Activated naive CD4-positive, alpha-beta T cell treated with anti-CD3 and anti-CD28 coated beads, Interleukin-2, amount 50 U/mL, for 24 hours (primary cell): ENCODE results near the gene PDIA2.

Source experiments
- H3K27ac Mint-ChIP-seq: one replicate; pipeline ENCODE4 v1.8.0; 2021; ENCODE audit warnings: mild to moderate bottlenecking, mixed read lengths
- H3K27me3 Mint-ChIP-seq: one replicate; pipeline ENCODE4 v1.8.0; 2021; ENCODE audit warnings: mixed read lengths
- H3K36me3 Mint-ChIP-seq: one replicate; pipeline ENCODE4 v1.8.0; 2021; ENCODE audit warnings: mixed read lengths
- H3K4me1 Mint-ChIP-seq: one replicate; pipeline ENCODE4 v1.8.0; 2021; ENCODE audit warnings: mixed read lengths
- H3K4me3 Mint-ChIP-seq: one replicate; pipeline ENCODE4 v1.8.0; 2021; ENCODE audit warnings: mild to moderate bottlenecking, mixed read lengths
- H3K9me3 Mint-ChIP-seq: one replicate; pipeline ENCODE4 v1.8.0; 2021; ENCODE audit warnings: mixed read lengths

PDIA2 gene

DNA sequence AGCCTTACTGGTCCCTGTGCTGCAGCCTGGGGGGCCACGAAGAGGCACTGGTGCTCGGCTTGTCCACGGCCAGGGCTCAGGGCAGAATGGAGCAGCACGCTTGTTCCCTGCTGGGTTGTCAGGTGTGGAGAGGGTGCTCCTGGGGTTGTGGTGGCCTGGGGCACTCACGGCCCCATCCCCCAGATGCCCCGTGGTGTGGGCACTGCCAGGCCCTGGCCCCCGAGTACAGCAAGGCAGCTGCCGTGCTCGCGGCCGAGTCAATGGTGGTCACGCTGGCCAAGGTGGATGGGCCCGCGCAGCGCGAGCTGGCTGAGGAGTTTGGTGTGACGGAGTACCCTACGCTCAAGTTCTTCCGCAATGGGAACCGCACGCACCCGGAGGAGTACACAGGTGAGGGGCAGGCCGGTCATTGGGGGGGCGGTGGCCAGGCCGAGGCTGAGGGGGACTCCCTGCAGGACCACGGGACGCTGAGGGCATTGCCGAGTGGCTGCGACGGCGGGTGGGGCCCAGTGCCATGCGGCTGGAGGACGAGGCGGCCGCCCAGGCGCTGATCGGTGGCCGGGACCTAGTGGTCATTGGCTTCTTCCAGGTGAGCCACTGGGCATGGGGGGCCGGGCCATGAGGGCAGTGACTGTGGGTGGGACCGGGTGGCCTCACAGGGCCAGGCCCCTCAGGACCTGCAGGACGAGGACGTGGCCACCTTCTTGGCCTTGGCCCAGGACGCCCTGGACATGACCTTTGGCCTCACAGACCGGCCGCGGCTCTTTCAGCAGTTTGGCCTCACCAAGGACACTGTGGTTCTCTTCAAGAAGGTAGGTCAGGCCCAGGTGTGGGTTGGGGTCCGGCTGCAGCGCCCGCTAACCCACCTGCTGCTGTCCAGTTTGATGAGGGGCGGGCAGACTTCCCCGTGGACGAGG, 1.5 kb downstream of the PDIA2 start:
- H3K27ac Mint-ChIP-seq, result no peak overlapping the region
- no peak overlapping the region for H3K4me3 Mint-ChIP-seq
- H3K27me3 Mint-ChIP-seq, result no peaks in the 10 kb centered on the region
- H3K4me1 Mint-ChIP-seq, result no peaks in the 10 kb centered on the region
- peaks cover 7% of the 10 kb centered on the region for H3K36me3 Mint-ChIP-seq
- H3K9me3 Mint-ChIP-seq, result no peaks in the 10 kb centered on the region

DNA sequence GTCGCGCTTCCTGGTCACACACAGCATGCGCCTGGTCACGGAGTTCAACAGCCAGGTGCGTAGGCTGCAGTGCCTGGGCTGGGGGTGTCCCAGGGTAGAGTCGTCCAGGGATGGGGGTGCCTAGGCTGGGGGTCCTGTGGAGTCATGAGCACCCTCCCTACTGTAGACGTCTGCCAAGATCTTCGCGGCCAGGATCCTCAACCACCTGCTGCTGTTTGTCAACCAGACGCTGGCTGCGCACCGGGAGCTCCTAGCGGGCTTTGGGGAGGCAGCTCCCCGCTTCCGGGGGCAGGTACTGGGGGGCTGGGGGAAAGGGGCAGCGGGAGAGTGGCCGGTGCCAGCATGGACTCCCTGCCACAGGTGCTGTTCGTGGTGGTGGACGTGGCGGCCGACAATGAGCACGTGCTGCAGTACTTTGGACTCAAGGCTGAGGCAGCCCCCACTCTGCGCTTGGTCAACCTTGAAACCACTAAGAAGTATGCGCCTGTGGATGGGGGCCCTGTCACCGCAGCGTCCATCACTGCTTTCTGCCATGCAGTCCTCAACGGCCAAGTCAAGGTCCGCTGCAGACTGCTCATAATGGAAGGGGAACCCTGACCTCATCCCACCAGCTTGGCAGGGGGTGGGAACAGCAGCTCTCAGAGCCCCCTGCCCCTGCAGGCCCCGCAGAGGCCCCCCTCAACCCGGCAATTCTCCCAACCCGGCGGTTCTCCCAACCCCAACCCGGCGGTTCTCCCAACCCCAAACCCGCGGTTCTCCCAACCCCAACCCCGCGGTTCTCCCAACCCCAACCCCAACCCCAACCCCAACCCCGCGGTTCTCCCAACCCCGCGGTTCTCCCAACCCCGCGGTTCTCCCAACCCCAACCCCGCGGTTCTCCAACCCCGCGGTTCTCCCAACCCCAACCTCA, 2.4 kb downstream of the PDIA2 start:
- Mint-ChIP-seq H3K36me3 (peaks cover 7% of the 10 kb centered on the region), H3K4me1 (no peaks in the 10 kb centered on the region), H3K4me3 (no peak overlapping the region), H3K9me3 (no peaks in the 10 kb centered on the region), H3K27me3 (no peaks in the 10 kb centered on the region), H3K27ac (no peak overlapping the region)

DNA sequence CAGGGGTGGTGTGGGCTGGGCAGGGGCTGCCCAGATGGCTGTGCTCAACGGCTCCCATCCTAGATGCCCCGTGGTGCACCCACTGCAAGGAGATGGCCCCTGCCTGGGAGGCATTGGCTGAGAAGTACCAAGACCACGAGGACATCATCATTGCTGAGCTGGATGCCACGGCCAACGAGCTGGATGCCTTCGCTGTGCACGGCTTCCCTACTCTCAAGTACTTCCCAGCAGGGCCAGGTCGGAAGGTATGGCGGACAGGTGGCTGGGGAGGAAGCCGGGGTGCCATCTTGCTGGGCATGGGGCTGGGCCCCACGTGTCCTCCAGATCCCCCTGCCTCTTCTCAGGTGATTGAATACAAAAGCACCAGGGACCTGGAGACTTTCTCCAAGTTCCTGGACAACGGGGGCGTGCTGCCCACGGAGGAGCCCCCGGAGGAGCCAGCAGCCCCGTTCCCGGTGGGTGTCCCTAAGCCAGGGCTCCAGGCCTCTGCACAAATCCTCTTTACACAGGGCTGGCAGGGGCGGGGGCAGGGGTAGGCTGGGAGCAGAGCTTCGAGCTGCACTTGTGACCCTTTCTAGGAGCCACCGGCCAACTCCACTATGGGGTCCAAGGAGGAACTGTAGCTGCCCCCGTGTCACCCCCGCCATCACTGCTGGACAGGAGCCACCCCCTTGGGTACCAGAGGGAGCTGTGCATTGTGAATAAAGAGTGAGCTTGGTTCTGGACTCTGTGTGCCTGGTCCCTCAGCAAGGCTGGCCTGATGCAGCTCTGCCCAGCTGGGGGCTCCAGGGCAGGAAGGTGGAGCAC, 3.7 kb downstream of the PDIA2 start:
- Mint-ChIP-seq H3K9me3 (no peaks in the 10 kb centered on the region), H3K27me3 (no peaks in the 10 kb centered on the region), H3K4me1 (no peaks in the 10 kb centered on the region), H3K4me3 (no peak overlapping the region), H3K36me3 (peaks cover 7% of the 10 kb centered on the region), H3K27ac (no peak overlapping the region)

- Mint-ChIP-seq H3K4me3 (no peak overlapping the region), H3K4me1 (no peaks in the 10 kb centered on the region), H3K27me3 (no peaks in the 10 kb centered on the region), H3K27ac (no peak overlapping the region), H3K36me3 (peaks cover 7% of the 10 kb centered on the region), H3K9me3 (no peaks in the 10 kb centered on the region)
Measured at GRCh38 chr16:287298-287811, 4.4 kb downstream of the PDIA2 start.

GRCh38 chr16:287981-288920, 5.3 kb downstream of the PDIA2 start:
- Mint-ChIP-seq H3K27me3 (no peaks in the 10 kb centered on the region), H3K27ac (no peak overlapping the region), H3K4me1 (no peaks in the 10 kb centered on the region), H3K36me3 (peaks cover 9% of the 10 kb centered on the region), H3K4me3 (no peak overlapping the region), H3K9me3 (no peaks in the 10 kb centered on the region)

DNA sequence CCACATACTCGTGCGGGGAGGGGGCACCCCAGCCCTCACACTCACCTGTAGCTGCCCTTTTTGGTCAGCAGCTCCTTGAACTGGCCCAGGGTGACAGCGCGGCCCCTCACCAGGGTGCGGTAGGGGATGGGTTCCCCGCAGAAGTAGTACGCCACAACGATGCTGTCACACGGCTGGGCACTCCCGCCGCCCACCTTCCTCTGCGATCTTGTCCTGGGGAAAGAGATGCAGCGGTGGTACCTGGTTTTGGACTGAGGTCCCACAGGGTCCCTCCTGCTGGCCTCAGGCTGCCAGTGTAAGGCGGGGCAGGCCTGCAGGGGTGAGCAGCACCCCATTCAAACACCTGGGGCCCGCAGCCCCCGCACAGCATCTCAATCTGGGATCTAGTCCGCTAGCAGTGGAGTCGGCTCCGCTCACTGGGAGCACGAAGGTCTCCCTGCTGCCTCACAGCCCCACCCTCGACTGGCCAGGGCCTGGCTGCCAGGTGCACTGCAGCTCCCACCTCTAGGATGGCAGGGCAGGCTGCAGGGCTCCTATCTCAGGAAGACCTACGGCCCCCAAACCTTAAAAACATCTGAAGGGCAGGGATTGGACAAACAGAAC, 6.5 kb downstream of the PDIA2 start:
- Mint-ChIP-seq H3K4me3 (no peak overlapping the region), H3K27ac (no peak overlapping the region), H3K9me3 (no peaks in the 10 kb centered on the region), H3K27me3 (no peaks in the 10 kb centered on the region), H3K4me1 (no peaks in the 10 kb centered on the region), H3K36me3 (peaks cover 9% of the 10 kb centered on the region)

GRCh38 chr16:290015-290680, 7.2 kb downstream of the PDIA2 start:
- no peak overlapping the region for H3K27ac Mint-ChIP-seq
- H3K27me3 Mint-ChIP-seq, result no peaks in the 10 kb centered on the region
- no peak overlapping the region for H3K4me3 Mint-ChIP-seq
- H3K4me1 Mint-ChIP-seq, result no peaks in the 10 kb centered on the region
- peaks cover 9% of the 10 kb centered on the region for H3K36me3 Mint-ChIP-seq
- H3K9me3 Mint-ChIP-seq, result no peaks in the 10 kb centered on the region

DNA sequence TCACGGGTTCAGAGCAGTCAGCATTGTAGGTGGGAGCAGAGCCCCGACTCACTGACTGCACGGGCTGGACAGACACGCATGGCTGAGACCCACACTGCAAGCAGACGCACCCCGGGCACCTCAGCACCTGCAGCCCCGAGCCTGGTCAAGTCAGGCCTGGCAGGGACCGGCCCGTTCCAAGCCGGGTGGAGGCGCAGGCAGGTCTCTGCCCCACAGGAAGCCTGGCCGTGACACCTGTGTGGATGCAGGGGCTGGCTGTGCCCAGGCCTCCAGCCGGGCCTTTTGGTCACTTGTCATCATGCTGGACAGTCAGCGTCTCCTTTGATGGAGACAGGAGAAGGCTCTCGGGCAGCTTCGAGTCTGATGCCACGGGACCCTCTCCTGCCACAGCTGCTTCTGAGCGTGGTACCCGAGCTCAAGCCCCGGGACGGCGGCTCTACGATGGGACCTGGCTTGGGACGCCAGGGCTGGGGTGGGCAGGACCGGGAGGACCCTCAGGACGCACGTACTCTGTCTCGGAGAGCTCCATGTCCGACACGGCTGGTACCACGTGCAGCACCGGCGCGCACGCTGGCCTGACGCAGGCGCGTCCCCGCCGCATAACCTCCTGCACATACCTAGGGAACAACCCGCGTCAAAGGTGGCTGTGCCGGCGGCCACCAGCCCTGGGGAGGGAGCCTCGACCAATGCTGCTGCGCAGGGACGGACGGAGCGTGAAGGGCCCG, 7.9 kb downstream of the PDIA2 start:
- no peaks in the 10 kb centered on the region for H3K4me1 Mint-ChIP-seq
- H3K9me3 Mint-ChIP-seq, result no peaks in the 10 kb centered on the region
- H3K36me3 Mint-ChIP-seq, result peaks cover 9% of the 10 kb centered on the region
- H3K27ac Mint-ChIP-seq, result no peak overlapping the region
- H3K4me3 Mint-ChIP-seq, result no peak overlapping the region
- no peaks in the 10 kb centered on the region for H3K27me3 Mint-ChIP-seq

- Mint-ChIP-seq H3K9me3 (no peaks in the 10 kb centered on the region), H3K27me3 (no peaks in the 10 kb centered on the region), H3K36me3 (peaks cover 6% of the 10 kb centered on the region), H3K4me1 (no peaks in the 10 kb centered on the region), H3K27ac (no peak overlapping the region), H3K4me3 (no peak overlapping the region)
Measured at GRCh38 chr16:291539-291938, 8.6 kb downstream of the PDIA2 start.

DNA sequence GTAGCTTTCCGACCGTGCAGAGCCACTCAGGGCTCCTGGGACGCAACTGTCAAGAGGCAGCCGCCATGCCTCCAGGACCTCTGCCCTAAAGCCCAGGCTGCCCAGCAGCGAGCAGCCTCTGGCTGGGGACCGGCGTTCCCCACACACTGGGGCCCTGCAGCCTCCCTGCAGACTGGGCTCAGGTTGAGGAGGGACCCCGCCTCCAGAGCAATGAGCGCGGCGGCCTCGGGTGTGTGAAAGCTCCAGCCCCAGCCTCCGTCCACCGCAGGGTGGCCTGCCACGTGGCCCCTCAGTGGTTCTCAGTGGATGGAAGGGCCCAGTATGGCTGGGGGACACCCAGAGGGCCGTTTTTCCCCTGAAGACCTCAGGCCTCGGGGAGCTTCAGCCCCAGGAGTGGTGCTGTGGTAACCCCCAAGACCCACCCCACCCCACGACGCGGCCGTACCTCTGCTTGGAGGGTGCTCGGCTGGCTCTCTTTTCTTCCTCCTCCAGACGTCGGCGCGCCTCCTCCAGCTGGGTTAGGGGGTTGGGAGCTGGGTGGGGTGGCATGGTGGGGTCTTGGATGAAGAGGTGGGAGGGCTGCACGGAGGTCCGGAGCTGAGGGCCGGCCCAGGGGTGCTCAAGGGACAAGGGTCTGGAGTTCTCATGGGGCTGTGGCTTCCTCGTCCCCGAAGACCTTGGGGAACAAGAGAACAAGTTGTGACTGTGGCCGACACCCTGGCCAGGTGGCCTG, 10.2 kb downstream of the PDIA2 start:
- Mint-ChIP-seq H3K9me3 (no peaks in the 10 kb centered on the region), H3K4me3 (no peak overlapping the region), H3K27ac (no peak overlapping the region), H3K36me3 (peaks cover 2% of the 10 kb centered on the region), H3K27me3 (no peaks in the 10 kb centered on the region), H3K4me1 (no peaks in the 10 kb centered on the region)

DNA sequence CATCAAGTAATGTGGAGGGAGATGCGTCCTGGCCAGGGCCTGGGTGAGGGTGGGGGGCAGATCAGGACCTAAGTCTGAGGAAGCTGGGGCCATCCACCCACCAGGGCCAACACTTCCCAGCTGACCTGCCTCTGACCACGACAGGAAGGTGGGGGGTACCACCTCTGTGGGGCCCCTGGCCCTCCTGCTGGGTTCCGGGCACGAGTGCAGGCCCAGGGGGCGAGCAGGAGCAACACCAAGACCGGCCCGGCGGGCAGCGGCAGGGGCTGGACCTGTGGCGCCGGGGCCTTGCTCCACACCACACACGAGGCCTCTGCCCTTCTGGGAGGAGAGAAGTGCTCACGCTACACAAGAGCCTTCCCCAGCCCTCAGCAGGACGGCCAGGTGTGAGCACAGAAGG, 13.3 kb downstream of the PDIA2 start:
- Mint-ChIP-seq H3K27me3 (no peaks in the 10 kb centered on the region), H3K4me1 (no peaks in the 10 kb centered on the region), H3K4me3 (no peak overlapping the region), H3K9me3 (no peaks in the 10 kb centered on the region), H3K36me3 (peaks cover 2% of the 10 kb centered on the region), H3K27ac (no peak overlapping the region)

DNA sequence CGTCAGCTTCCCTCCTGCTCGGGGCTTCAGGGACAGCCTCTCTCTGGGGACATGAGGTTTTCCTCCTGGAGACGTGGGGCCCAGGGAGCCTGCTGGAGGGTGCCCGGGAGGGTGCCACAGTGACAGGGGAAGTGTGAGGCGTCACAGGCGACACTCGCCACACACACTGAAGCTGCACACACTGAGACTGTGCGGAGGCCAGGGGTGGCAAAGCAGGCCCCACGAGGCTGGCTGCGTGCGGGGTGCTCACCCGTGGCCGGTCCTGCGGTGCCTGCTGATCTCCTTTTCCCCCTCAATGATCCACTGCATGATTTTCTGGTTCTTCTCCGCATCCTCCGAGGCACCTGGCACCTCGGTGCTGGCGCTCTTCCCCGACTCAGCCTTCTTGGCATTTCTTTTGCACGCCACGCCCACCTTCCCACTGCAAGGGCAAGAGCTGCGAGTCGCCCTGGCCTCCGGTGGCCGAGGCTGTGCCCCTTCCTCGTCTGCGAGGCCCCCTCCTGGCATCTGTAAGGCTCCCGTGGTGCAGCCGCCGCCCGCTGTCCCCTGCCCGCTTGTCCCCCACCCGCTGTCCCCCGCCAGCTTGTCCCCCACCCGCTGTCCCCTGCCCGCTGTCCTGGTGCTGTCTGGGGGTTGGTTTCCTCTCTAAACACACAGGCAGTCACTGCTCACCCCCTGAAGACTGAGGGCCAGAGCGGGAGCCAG, 14.0 kb downstream of the PDIA2 start:
- Mint-ChIP-seq H3K4me3 (no peak overlapping the region), H3K9me3 (no peaks in the 10 kb centered on the region), H3K4me1 (no peaks in the 10 kb centered on the region), H3K27ac (no peak overlapping the region), H3K27me3 (no peaks in the 10 kb centered on the region), H3K36me3 (peaks cover 2% of the 10 kb centered on the region)
